HepG2 (cell line): ENCODE data around the gene TTPAL. TPM values are rescaled to one million over a fixed set of nuclear protein-coding genes. Genes with fewer than 3 reads are reported as not detected.

Experiments used
- AKNA ChIP-seq: sonication (generic); formaldehyde crosslinking; IDR thresholded peaks from 2 replicates; pipeline ENCODE4 v1.4.0; 2020; ENCODE audit warnings: missing genetic modification reagents, borderline replicate concordance
- FOSL2 ChIP-seq: sonication (generic); formaldehyde crosslinking; IDR thresholded peaks from 2 replicates; pipeline ENCODE4 v1.4.0; 2020; ENCODE audit warnings: missing genetic modification reagents
- FOXA3 ChIP-seq: IDR thresholded peaks from 2 replicates; pipeline ENCODE4 v1.6.1; 2016; ENCODE audit warnings: missing genetic modification reagents, missing compliant biosample characterization
- FOXK1 ChIP-seq: sonication (generic); formaldehyde crosslinking; IDR thresholded peaks from 2 replicates; pipeline ENCODE4 v1.4.0; 2020; ENCODE audit warnings: low read depth, missing genetic modification reagents, borderline replicate concordance
- FOXO4 ChIP-seq: sonication (generic); formaldehyde crosslinking; conservative IDR thresholded peaks from 2 replicates; pipeline ENCODE4 v1.8.1; 2023; ENCODE audit warnings: missing genetic modification reagents
- HINFP ChIP-seq: sonication (generic); formaldehyde crosslinking; IDR thresholded peaks from 2 replicates; pipeline ENCODE4 v1.4.0; 2020; ENCODE audit warnings: low read depth, mild to moderate bottlenecking, missing genetic modification reagents
- KLF13 ChIP-seq: sonication (generic); formaldehyde crosslinking; IDR thresholded peaks from 2 replicates; pipeline ENCODE4 v1.4.0; 2020; ENCODE audit warnings: mild to moderate bottlenecking, missing genetic modification reagents
- NONO ChIP-seq, 2 experiments: fragments of 450-650 bp in 1 of 2; sonication (generic) in 1 of 2; formaldehyde crosslinking in 1 of 2; IDR thresholded peaks in 1 of 2; conservative IDR thresholded peaks in 1 of 2; 2 replicates each; pipeline versions ENCODE4 v1.6.1 to v1.8.0; 2017 to 2022; ENCODE audit warnings: mild to moderate bottlenecking in 1 of 2, missing genetic modification reagents in 1 of 2, moderate library complexity in 1 of 2
- SMAD1 ChIP-seq: sonication (generic); formaldehyde crosslinking; IDR thresholded peaks from 2 replicates; pipeline ENCODE4 v1.4.0; 2020; ENCODE audit warnings: missing genetic modification reagents, low read depth, mild to moderate bottlenecking, borderline replicate concordance
- SP5 ChIP-seq: IDR thresholded peaks from 2 replicates; pipeline ENCODE4 v1.6.1; 2016; ENCODE audit warnings: low read depth, borderline replicate concordance
- STAG1 ChIP-seq: sonication (generic); formaldehyde crosslinking; IDR thresholded peaks from 2 replicates; pipeline ENCODE4 v1.4.0; 2020; ENCODE audit warnings: missing genetic modification reagents
- TGIF2 ChIP-seq: IDR thresholded peaks from 2 replicates; pipeline ENCODE4 v1.6.1; 2016; ENCODE audit warnings: control low read depth, missing compliant biosample characterization
- ZBTB49 ChIP-seq: sonication (generic); formaldehyde crosslinking; IDR thresholded peaks from 2 replicates; pipeline ENCODE4 v1.4.0; 2020; ENCODE audit warnings: missing genetic modification reagents, borderline replicate concordance
- ZNF256 ChIP-seq: sonication (generic); formaldehyde crosslinking; conservative IDR thresholded peaks from 2 replicates; pipeline ENCODE4 v1.4.0; 2020; ENCODE audit warnings: missing genetic modification reagents
- ZNF430 ChIP-seq: sonication (generic); formaldehyde crosslinking; IDR thresholded peaks from 2 replicates; pipeline ENCODE4 v1.9.0; 2021; ENCODE audit warnings: mild to moderate bottlenecking, missing genetic modification reagents
- ZNF496 ChIP-seq: sonication (generic); formaldehyde crosslinking; IDR thresholded peaks from 2 replicates; pipeline ENCODE4 v1.8.1; 2023; ENCODE audit warnings: mild to moderate bottlenecking, moderate library complexity, missing genetic modification reagents; ENCODE audit not compliant: insufficient replicate concordance
- polyA plus RNA-seq, 8 experiments: library from polyadenylated mRNA; depleted of rRNA in 3 of 8; stranded (reverse) in 7 of 8; unstranded in 1 of 8; fragments of >200 nt; fragmentation: Illumina TruSeq in 4 of 8; extraction: Trizol in 4 of 8; gene quantifications; 2 replicates each; pipeline versions ENCODE4 v1.2.1 to v1.2.3, GENCODE V29; 2011 to 2016; ENCODE audit warnings: low read depth in 4 of 8, missing spikeins in 1 of 8, mixed read lengths in 1 of 8; ENCODE audit not compliant: insufficient read depth in 1 of 8
- total RNA-seq, 5 experiments: library from RNA; depleted of rRNA; stranded (reverse); fragments of >200 nt; fragmentation: Illumina TruSeq; extraction: Trizol; gene quantifications; 2 replicates each; pipeline ENCODE4 v1.2.3, GENCODE V29; 2016; ENCODE audit warnings: low read depth in 1 of 5

TTPAL gene
- total and polyA plus RNA-seq, 2 of the 13 experiments (the other 11 are each of a cell fraction or from before 2014, with no cell fraction given): 4.3 to 18.8 TPM

GRCh38 chr20:44521484-44522481 lies 46.1 kb downstream of the TTPAL start, which contains the start of gene SERINC3 (continued):
- TF ChIP-seq ZBTB49 (CRISPR knock-in tag) (peak; percentile 90; the same call in 1 of the 2 replicates), FOXK1 (CRISPR knock-in tag) (peak; percentile 76; the same call in 1 of the 2 replicates), ZNF430 (CRISPR knock-in tag) (peak; percentile 29; the same call in 1 of the 2 replicates), AKNA (CRISPR knock-in tag) (peak; percentile 92), SMAD1 (0 out of 2 replicates have a peak, but pooled peaks have one; percentile 78), TGIF2 (peak; percentile 62; the same call in 1 of the 2 replicates), FOXO4 (CRISPR knock-in tag) (0 out of 2 replicates have a peak, but pooled peaks have one; percentile 8), NONO (IDR thresholded peaks at IDR 0.05) (no peak), NONO (CRISPR knock-in tag; conservative IDR thresholded peaks at IDR 0.05) (peak; percentile 88), ZNF496 (CRISPR knock-in tag) (no peak), FOSL2 (peak; percentile 86), SP5 (CRISPR knock-in tag) (peak; percentile 76), KLF13 (CRISPR knock-in tag) (no peak), HINFP (CRISPR knock-in tag) (peak; percentile 84), STAG1 (CRISPR knock-in tag) (no peak; the same call in none of the 2 replicates), FOXA3 (CRISPR knock-in tag) (peak; percentile 91), ZNF256 (CRISPR knock-in tag) (peak; percentile 84; the same call in 1 of the 2 replicates)
